HepG2 (cell line): ENCODE measurements around the gene EFNA4. TPM values are rescaled to one million over a fixed set of nuclear protein-coding genes. Genes with fewer than 3 reads are reported as not detected.

Experiments used
- KLF15 ChIP-seq: sonication (generic); formaldehyde crosslinking; IDR thresholded peaks from 2 replicates; pipeline ENCODE4 v1.8.1; 2023; ENCODE audit warnings: borderline replicate concordance, mild to moderate bottlenecking, inconsistent platforms, missing genetic modification reagents, mixed read lengths
- SNAI1 ChIP-seq: sonication (generic); formaldehyde crosslinking; IDR thresholded peaks from 2 replicates; pipeline ENCODE4 v1.5.0; 2020; ENCODE audit warnings: mild to moderate bottlenecking, missing genetic modification reagents, borderline replicate concordance
- ZBTB38 ChIP-seq: sonication (generic); formaldehyde crosslinking; IDR thresholded peaks from 2 replicates; pipeline ENCODE4 v1.5.1; 2020; ENCODE audit warnings: mild to moderate bottlenecking, missing genetic modification reagents
- ZNF816 ChIP-seq: sonication (generic); formaldehyde crosslinking; IDR thresholded peaks from 2 replicates; pipeline ENCODE4 v1.8.0; 2022; ENCODE audit warnings: missing genetic modification reagents, mild to moderate bottlenecking, borderline replicate concordance
- polyA plus RNA-seq, 8 experiments: library from polyadenylated mRNA; depleted of rRNA in 3 of 8; stranded (reverse) in 7 of 8; unstranded in 1 of 8; fragments of >200 nt; fragmentation: Illumina TruSeq in 4 of 8; extraction: Trizol in 4 of 8; gene quantifications; 2 replicates each; pipeline versions ENCODE4 v1.2.1 to v1.2.3, GENCODE V29; 2011 to 2016; ENCODE audit warnings: low read depth in 4 of 8, missing spikeins in 1 of 8, mixed read lengths in 1 of 8; ENCODE audit not compliant: insufficient read depth in 1 of 8
- total RNA-seq, 5 experiments: library from RNA; depleted of rRNA; stranded (reverse); fragments of >200 nt; fragmentation: Illumina TruSeq; extraction: Trizol; gene quantifications; 2 replicates each; pipeline ENCODE4 v1.2.3, GENCODE V29; 2016; ENCODE audit warnings: low read depth in 1 of 5
- TF ChIP-seq, protein P1 (sequence below): sonication (generic); formaldehyde crosslinking; IDR thresholded peaks from 2 replicates; pipeline ENCODE4 v1.4.0; 2020; ENCODE audit warnings: low read depth, mild to moderate bottlenecking, missing genetic modification reagents
- TF ChIP-seq, protein P2 (sequence below): sonication (generic); formaldehyde crosslinking; IDR thresholded peaks from 2 replicates; pipeline ENCODE4 v1.4.0; 2020; ENCODE audit warnings: mild to moderate bottlenecking, missing genetic modification reagents
- TF ChIP-seq, protein P3 (sequence below): IDR thresholded peaks from 2 replicates; pipeline ENCODE4 v1.6.1; 2016; ENCODE audit warnings: missing biosample characterization, missing genetic modification reagents, low read depth
- TF ChIP-seq, protein P4 (sequence below): sonication (generic); formaldehyde crosslinking; IDR thresholded peaks from 2 replicates; pipeline ENCODE4 v1.4.0; 2020; ENCODE audit warnings: mild to moderate bottlenecking, missing genetic modification reagents
- TF ChIP-seq, protein P5 (sequence below), 2 experiments: sonication (generic) in 1 of 2; formaldehyde crosslinking in 1 of 2; IDR thresholded peaks; 2 replicates each; pipeline versions ENCODE4 v1.5.1 to v1.6.1; 2011 to 2020; ENCODE audit warnings: borderline replicate concordance in 1 of 2, low read depth in 1 of 2, low read length in 1 of 2, mild to moderate bottlenecking in 1 of 2, missing genetic modification reagents in 1 of 2, moderate library complexity in 1 of 2
- TF ChIP-seq, protein P6 (sequence below): sonication (generic); formaldehyde crosslinking; IDR thresholded peaks from 2 replicates; pipeline ENCODE4 v1.4.0; 2020; ENCODE audit warnings: missing genetic modification reagents, borderline replicate concordance

The EFNA4 gene
- total and polyA plus RNA-seq, 2 of the 13 experiments (the other 11 are each of a cell fraction or from before 2014, with no cell fraction given) = 12.0 to 17.2 TPM

DNA sequence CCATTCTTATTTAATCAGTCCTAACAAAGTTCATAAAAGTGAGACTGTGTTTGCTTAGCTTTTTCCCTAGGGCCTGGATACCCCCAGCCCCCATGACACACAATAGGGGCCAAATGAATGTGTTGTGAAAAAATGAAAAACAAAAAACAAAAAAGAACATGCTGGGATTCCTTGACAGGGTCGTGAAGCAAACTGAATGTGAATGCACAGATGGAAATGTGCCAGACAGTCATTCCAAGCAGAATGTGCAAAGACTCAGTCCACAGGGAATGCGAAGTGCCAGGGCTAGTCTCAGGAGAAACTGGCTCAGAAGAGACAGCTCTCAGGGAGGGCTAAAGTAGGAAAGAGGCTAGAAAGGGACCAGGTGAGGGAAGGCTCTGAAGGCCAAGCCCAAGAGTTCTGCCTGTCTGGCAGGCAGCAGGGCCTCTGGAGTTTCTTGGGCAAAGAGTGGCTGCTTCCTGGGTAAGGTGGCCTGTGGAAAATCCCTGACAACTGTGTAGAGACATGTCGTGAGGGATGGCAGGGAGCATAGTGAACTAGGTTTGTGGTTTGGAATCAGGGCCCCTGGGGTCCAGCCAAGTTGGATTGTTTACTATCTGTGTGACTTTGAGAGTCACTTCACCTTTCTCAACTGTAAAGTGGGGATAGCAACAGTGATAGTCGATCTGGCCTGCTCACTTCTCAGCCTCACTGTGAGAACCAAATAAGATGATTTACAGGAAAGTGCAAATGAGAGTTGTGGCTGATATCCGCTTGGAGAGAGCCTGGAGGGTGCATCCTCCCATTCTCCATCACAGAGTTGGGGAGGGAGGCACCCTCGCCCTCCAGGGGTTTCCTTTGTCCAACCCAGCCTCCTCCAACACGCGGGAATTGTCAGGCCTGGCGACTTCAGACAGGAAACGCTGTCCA is 13.6 kb upstream of the EFNA4 start (continued):
- TF ChIP-seq, protein P1, sequence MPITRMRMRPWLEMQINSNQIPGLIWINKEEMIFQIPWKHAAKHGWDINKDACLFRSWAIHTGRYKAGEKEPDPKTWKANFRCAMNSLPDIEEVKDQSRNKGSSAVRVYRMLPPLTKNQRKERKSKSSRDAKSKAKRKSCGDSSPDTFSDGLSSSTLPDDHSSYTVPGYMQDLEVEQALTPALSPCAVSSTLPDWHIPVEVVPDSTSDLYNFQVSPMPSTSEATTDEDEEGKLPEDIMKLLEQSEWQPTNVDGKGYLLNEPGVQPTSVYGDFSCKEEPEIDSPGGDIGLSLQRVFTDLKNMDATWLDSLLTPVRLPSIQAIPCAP (CRISPR knock-in tag) = no peak
- TF ChIP-seq ZNF816 (CRISPR knock-in tag) (0 out of 2 replicates have a peak, but pooled peaks have one; percentile 69), ZBTB38 (CRISPR knock-in tag) (no peak; the same call in 1 of the 2 replicates), SNAI1 (0 out of 2 replicates have a peak, but pooled peaks have one; percentile 65), KLF15 (CRISPR knock-in tag) (0 out of 2 replicates have a peak, but pooled peaks have one; percentile 66)
- TF ChIP-seq, protein P2, sequence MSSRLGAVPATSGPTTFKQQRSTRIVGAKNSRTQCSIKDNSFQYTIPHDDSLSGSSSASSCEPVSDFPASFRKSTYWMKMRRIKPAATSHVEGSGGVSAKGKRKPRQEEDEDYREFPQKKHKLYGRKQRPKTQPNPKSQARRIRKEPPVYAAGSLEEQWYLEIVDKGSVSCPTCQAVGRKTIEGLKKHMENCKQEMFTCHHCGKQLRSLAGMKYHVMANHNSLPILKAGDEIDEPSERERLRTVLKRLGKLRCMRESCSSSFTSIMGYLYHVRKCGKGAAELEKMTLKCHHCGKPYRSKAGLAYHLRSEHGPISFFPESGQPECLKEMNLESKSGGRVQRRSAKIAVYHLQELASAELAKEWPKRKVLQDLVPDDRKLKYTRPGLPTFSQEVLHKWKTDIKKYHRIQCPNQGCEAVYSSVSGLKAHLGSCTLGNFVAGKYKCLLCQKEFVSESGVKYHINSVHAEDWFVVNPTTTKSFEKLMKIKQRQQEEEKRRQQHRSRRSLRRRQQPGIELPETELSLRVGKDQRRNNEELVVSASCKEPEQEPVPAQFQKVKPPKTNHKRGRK (CRISPR knock-in tag) = no peak
- TF ChIP-seq, protein P3, sequence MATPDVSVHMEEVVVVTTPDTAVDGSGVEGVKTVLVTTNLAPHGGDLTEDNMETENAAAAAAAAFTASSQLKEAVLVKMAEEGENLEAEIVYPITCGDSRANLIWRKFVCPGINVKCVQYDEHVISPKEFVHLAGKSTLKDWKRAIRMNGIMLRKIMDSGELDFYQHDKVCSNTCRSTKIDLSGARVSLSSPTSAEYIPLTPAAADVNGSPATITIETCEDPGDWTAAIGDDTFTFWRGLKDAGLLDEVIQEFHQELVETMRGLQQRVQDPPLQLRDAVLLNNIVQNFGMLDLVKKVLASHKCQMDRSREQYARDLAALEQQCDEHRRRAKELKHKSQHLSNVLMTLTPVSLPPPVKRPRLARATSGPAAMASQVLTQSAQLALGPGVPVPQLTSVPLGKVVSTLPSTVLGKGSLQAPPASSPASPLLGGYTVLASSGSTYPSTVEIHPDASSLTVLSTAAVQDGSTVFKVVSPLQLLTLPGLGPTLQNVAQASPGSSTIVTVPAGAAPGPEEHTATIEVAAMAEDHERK (CRISPR knock-in tag) = no peak
- TF ChIP-seq, protein P4, sequence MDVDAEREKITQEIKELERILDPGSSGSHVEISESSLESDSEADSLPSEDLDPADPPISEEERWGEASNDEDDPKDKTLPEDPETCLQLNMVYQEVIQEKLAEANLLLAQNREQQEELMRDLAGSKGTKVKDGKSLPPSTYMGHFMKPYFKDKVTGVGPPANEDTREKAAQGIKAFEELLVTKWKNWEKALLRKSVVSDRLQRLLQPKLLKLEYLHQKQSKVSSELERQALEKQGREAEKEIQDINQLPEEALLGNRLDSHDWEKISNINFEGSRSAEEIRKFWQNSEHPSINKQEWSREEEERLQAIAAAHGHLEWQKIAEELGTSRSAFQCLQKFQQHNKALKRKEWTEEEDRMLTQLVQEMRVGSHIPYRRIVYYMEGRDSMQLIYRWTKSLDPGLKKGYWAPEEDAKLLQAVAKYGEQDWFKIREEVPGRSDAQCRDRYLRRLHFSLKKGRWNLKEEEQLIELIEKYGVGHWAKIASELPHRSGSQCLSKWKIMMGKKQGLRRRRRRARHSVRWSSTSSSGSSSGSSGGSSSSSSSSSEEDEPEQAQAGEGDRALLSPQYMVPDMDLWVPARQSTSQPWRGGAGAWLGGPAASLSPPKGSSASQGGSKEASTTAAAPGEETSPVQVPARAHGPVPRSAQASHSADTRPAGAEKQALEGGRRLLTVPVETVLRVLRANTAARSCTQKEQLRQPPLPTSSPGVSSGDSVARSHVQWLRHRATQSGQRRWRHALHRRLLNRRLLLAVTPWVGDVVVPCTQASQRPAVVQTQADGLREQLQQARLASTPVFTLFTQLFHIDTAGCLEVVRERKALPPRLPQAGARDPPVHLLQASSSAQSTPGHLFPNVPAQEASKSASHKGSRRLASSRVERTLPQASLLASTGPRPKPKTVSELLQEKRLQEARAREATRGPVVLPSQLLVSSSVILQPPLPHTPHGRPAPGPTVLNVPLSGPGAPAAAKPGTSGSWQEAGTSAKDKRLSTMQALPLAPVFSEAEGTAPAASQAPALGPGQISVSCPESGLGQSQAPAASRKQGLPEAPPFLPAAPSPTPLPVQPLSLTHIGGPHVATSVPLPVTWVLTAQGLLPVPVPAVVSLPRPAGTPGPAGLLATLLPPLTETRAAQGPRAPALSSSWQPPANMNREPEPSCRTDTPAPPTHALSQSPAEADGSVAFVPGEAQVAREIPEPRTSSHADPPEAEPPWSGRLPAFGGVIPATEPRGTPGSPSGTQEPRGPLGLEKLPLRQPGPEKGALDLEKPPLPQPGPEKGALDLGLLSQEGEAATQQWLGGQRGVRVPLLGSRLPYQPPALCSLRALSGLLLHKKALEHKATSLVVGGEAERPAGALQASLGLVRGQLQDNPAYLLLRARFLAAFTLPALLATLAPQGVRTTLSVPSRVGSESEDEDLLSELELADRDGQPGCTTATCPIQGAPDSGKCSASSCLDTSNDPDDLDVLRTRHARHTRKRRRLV (CRISPR knock-in tag) = 0 out of 2 replicates have a peak, but pooled peaks have one; percentile 43
- TF ChIP-seq, protein P5, sequence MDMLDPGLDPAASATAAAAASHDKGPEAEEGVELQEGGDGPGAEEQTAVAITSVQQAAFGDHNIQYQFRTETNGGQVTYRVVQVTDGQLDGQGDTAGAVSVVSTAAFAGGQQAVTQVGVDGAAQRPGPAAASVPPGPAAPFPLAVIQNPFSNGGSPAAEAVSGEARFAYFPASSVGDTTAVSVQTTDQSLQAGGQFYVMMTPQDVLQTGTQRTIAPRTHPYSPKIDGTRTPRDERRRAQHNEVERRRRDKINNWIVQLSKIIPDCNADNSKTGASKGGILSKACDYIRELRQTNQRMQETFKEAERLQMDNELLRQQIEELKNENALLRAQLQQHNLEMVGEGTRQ (IDR thresholded peaks at IDR 0.05; ENCODE audit: low read depth, low read length) = no peak
- TF ChIP-seq, protein P5 (CRISPR knock-in tag; IDR thresholded peaks at IDR 0.05; ENCODE audit: borderline replicate concordance) = peak; percentile 32; the same call in 1 of the 2 replicates
- TF ChIP-seq, protein P6, sequence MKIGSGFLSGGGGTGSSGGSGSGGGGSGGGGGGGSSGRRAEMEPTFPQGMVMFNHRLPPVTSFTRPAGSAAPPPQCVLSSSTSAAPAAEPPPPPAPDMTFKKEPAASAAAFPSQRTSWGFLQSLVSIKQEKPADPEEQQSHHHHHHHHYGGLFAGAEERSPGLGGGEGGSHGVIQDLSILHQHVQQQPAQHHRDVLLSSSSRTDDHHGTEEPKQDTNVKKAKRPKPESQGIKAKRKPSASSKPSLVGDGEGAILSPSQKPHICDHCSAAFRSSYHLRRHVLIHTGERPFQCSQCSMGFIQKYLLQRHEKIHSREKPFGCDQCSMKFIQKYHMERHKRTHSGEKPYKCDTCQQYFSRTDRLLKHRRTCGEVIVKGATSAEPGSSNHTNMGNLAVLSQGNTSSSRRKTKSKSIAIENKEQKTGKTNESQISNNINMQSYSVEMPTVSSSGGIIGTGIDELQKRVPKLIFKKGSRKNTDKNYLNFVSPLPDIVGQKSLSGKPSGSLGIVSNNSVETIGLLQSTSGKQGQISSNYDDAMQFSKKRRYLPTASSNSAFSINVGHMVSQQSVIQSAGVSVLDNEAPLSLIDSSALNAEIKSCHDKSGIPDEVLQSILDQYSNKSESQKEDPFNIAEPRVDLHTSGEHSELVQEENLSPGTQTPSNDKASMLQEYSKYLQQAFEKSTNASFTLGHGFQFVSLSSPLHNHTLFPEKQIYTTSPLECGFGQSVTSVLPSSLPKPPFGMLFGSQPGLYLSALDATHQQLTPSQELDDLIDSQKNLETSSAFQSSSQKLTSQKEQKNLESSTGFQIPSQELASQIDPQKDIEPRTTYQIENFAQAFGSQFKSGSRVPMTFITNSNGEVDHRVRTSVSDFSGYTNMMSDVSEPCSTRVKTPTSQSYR (CRISPR knock-in tag) = 0 out of 2 replicates have a peak, but pooled peaks have one; percentile 4
